ENCODE data around the gene IMPG2. TPM values are rescaled to one million over a fixed set of nuclear protein-coding genes. Genes with fewer than 3 reads are reported as not detected.

IMPG2 gene
- total and polyA plus RNA-seq, 2 experiments from 2014 or later, result 0.11 TPM; not detected in 1

DNA sequence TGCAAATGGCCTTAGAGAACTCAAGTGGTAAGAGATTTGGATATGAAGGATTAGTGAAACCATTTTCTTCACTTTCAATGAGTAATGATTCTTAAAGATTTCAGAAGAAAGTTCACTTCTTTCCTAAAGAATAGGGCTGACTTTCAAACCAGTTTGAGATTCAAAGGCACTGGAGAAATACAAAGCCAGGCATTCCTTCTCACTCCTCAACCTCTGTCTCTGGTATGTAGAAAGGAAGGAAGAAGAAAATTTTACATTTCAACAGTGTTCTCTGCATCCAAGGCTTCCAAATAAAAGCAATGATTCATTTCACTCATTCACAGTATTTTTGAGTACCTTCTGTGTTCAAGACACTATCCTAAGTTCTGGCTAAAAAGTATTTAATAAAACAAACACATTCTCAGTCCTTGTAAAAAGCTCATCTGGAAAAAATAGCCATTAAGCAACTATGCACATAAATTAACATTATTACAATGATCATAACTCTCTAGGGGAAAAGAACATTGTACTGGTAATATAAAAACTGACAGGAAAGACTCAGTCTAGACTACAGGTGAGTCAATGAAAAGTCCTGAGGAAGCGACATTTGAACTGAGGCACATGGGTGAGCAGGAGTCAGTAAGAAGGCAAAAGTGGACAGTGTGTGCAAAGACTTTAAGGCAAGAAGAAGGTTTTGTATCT lies 79.5 kb downstream of the IMPG2 start:
- Histone ChIP-seq H4K20me1 (ENCODE audit: insufficient read depth) (no peaks in the 10 kb centered on the region), H3K79me2 (ENCODE audit: insufficient read depth) (no peaks in the 10 kb centered on the region), H3K4me3 (no peak overlapping the region), H3K4me2 (ENCODE audit: unreplicated experiment) (no peak overlapping the region), H3F3A (ENCODE audit: insufficient read depth) (peaks cover 29% of the 10 kb centered on the region), H3K9me2 (ENCODE audit: insufficient read depth) (no peaks in the 10 kb centered on the region), H3K9me3 (ENCODE audit: low read depth) (no peaks in the 10 kb centered on the region), H2AFZ (no peak overlapping the region), H3K27ac (no peak overlapping the region), H3K9ac (no peak overlapping the region), H3K4me1 (ENCODE audit: insufficient read depth) (peaks cover 21% of the 10 kb centered on the region), H3K27me3 (replicated peaks; ENCODE audit: insufficient read depth) (no peaks in the 10 kb centered on the region), H3K36me3 (ENCODE audit: low read depth) (no peaks in the 10 kb centered on the region)
- TF ChIP-seq EZH2phosphoT487 (IDR thresholded peaks at IDR 0.05; ENCODE audit: insufficient read depth, low read depth) (no peak), EZH2 (IDR thresholded peaks at IDR 0.05; ENCODE audit: insufficient read depth, poor library complexity, severe bottlenecking) (no peak)
- 100% methylated on average over 1 of the region's 1 CpG for WGBS, 2 experiments (ENCODE audit: low coverage in 1 of 2, low lambda C conversion rate in 2 of 2, missing lambda C conversion rate in 2 of 2)
- in situ Hi-C loops (cut with MboI), result no loop called here
- no peak for DNase-seq

DNA sequence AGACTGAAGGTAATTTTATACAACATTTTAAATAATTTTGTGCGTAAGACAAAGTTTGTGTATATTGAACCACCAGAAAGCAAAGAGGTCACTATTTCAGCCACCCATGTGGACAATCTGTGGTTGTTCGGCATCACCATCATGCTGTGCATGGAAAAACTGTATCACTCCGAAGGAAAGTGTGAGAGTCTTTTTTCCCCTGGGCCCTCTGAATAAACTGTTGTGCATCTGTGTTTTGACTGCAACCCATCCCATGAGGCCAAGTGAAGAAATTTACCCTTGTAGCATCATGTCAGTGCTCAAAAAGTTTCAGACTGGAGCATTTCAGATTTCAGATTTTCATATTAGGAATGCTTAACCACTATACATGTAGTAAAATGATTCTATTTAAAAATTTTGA lies 85.3 kb downstream of the IMPG2 start:
- no peaks in the 10 kb centered on the region for H3K36me3 ChIP-seq (ENCODE audit: low read depth)
- H3K4me1 ChIP-seq (ENCODE audit: insufficient read depth), result no peaks in the 10 kb centered on the region
- no peaks in the 10 kb centered on the region for H3K79me2 ChIP-seq (ENCODE audit: insufficient read depth)
- no peaks in the 10 kb centered on the region for H3F3A ChIP-seq (ENCODE audit: insufficient read depth)
- no peak overlapping the region for H2AFZ ChIP-seq
- no peak overlapping the region for H3K4me3 ChIP-seq
- no peak for TF ChIP-seq EZH2phosphoT487 (IDR thresholded peaks at IDR 0.05; ENCODE audit: insufficient read depth, low read depth)
- no peak for TF ChIP-seq EZH2 (IDR thresholded peaks at IDR 0.05; ENCODE audit: insufficient read depth, poor library complexity, severe bottlenecking)
- no peak overlapping the region for H3K4me2 ChIP-seq (ENCODE audit: unreplicated experiment)
- DNase-seq, result no peak
- in situ Hi-C loops (cut with MboI), result no loop called here
- H3K27ac ChIP-seq, result no peak overlapping the region
- no peaks in the 10 kb centered on the region for H3K27me3 ChIP-seq (replicated peaks; ENCODE audit: insufficient read depth)
- no peak overlapping the region for H3K9ac ChIP-seq
- WGBS, 2 experiments (ENCODE audit: low coverage in 1 of 2, low lambda C conversion rate in 2 of 2, missing lambda C conversion rate in 2 of 2), result 74 to 75% methylated on average over 3 of the region's 3 CpGs
- no peaks in the 10 kb centered on the region for H3K9me3 ChIP-seq (ENCODE audit: low read depth)
- H3K9me2 ChIP-seq (ENCODE audit: insufficient read depth), result no peaks in the 10 kb centered on the region
- no peaks in the 10 kb centered on the region for H4K20me1 ChIP-seq (ENCODE audit: insufficient read depth)

GRCh38 chr3:101230618-101231017 lies 89.8 kb downstream of the IMPG2 start:
- Histone ChIP-seq H3K27me3 (replicated peaks; ENCODE audit: insufficient read depth) (no peaks in the 10 kb centered on the region), H3K4me1 (ENCODE audit: insufficient read depth) (no peaks in the 10 kb centered on the region), H2AFZ (no peak overlapping the region), H3K9ac (no peak overlapping the region), H3K9me2 (ENCODE audit: insufficient read depth) (no peaks in the 10 kb centered on the region), H3K36me3 (ENCODE audit: low read depth) (no peaks in the 10 kb centered on the region), H3K79me2 (ENCODE audit: insufficient read depth) (no peaks in the 10 kb centered on the region), H3K4me3 (no peak overlapping the region), H3K9me3 (ENCODE audit: low read depth) (no peaks in the 10 kb centered on the region), H3F3A (ENCODE audit: insufficient read depth) (no peaks in the 10 kb centered on the region), H4K20me1 (ENCODE audit: insufficient read depth) (no peaks in the 10 kb centered on the region), H3K4me2 (ENCODE audit: unreplicated experiment) (no peak overlapping the region), H3K27ac (no peak overlapping the region)
- DNase-seq, result no peak
- in situ Hi-C loops (cut with MboI), result no loop called here
- TF ChIP-seq EZH2 (IDR thresholded peaks at IDR 0.05; ENCODE audit: insufficient read depth, poor library complexity, severe bottlenecking), result no peak
- TF ChIP-seq EZH2phosphoT487 (IDR thresholded peaks at IDR 0.05; ENCODE audit: insufficient read depth, low read depth), result no peak

- H4K20me1 ChIP-seq (ENCODE audit: insufficient read depth), result no peaks in the 10 kb centered on the region
- no peaks in the 10 kb centered on the region for H3K36me3 ChIP-seq (ENCODE audit: low read depth)
- no peaks in the 10 kb centered on the region for H3F3A ChIP-seq (ENCODE audit: insufficient read depth)
- no peak overlapping the region for H3K4me3 ChIP-seq
- in situ Hi-C loops (cut with MboI), result no loop called here
- no peak overlapping the region for H3K27ac ChIP-seq
- no peaks in the 10 kb centered on the region for H3K27me3 ChIP-seq (replicated peaks; ENCODE audit: insufficient read depth)
- no peak overlapping the region for H2AFZ ChIP-seq
- no peak overlapping the region for H3K9ac ChIP-seq
- H3K9me2 ChIP-seq (ENCODE audit: insufficient read depth), result no peaks in the 10 kb centered on the region
- 40 to 43% methylated on average over 4 of the region's 4 CpGs for WGBS, 2 experiments (ENCODE audit: low coverage in 1 of 2, low lambda C conversion rate in 2 of 2, missing lambda C conversion rate in 2 of 2)
- H3K79me2 ChIP-seq (ENCODE audit: insufficient read depth), result no peaks in the 10 kb centered on the region
- no peak overlapping the region for H3K4me2 ChIP-seq (ENCODE audit: unreplicated experiment)
- DNase-seq, result peak; percentile 53
- no peaks in the 10 kb centered on the region for H3K9me3 ChIP-seq (ENCODE audit: low read depth)
- H3K4me1 ChIP-seq (ENCODE audit: insufficient read depth), result no peaks in the 10 kb centered on the region
- no peak for TF ChIP-seq EZH2 (IDR thresholded peaks at IDR 0.05; ENCODE audit: insufficient read depth, poor library complexity, severe bottlenecking)
- no peak for TF ChIP-seq EZH2phosphoT487 (IDR thresholded peaks at IDR 0.05; ENCODE audit: insufficient read depth, low read depth)
Observed at GRCh38 chr3:101229681-101230080, 90.7 kb downstream of the IMPG2 start.

GRCh38 chr3:101228441-101228840 lies 91.9 kb downstream of the IMPG2 start:
- no peak for DNase-seq
- Histone ChIP-seq H3K9me2 (ENCODE audit: insufficient read depth) (no peaks in the 10 kb centered on the region), H3K9me3 (ENCODE audit: low read depth) (no peaks in the 10 kb centered on the region), H3K27ac (no peak overlapping the region), H3K27me3 (replicated peaks; ENCODE audit: insufficient read depth) (no peaks in the 10 kb centered on the region), H3K9ac (no peak overlapping the region), H2AFZ (no peak overlapping the region), H3K36me3 (ENCODE audit: low read depth) (no peaks in the 10 kb centered on the region), H3K79me2 (ENCODE audit: insufficient read depth) (no peaks in the 10 kb centered on the region), H4K20me1 (ENCODE audit: insufficient read depth) (no peaks in the 10 kb centered on the region), H3F3A (ENCODE audit: insufficient read depth) (no peaks in the 10 kb centered on the region), H3K4me2 (ENCODE audit: unreplicated experiment) (no peak overlapping the region), H3K4me3 (no peak overlapping the region), H3K4me1 (ENCODE audit: insufficient read depth) (no peaks in the 10 kb centered on the region)
- in situ Hi-C loops (cut with MboI), result no loop called here
- TF ChIP-seq EZH2phosphoT487 (IDR thresholded peaks at IDR 0.05; ENCODE audit: insufficient read depth, low read depth), result no peak
- no peak for TF ChIP-seq EZH2 (IDR thresholded peaks at IDR 0.05; ENCODE audit: insufficient read depth, poor library complexity, severe bottlenecking)
- 66 to 77% methylated on average over 3 of the region's 3 CpGs for WGBS, 2 experiments (ENCODE audit: low coverage in 1 of 2, low lambda C conversion rate in 2 of 2, missing lambda C conversion rate in 2 of 2)

Data from GM23248 (cell line).